RWPE1 (cell line): ENCODE results near the gene KIAA1614.
"Not testable (repeated sequence)": the region's sequence is repeated elsewhere in the genome, so short reads cannot be mapped to it uniquely, and the experiment has no call there.

Source experiments
- CTCF ChIA-PET: fragments of 350-600 bp; sonication (Branson Sonifier 250); formaldehyde crosslinking; extraction: SDS; loops from one replicate; lab custom pipeline; 2021; lab: Yijun Ruan, JAX
- POLR2A ChIA-PET: fragments of 400-600 bp; formaldehyde crosslinking; extraction: SDS; loops from one replicate; lab custom pipeline; 2020; ENCODE audit warnings: antibody characterized with exemption; ENCODE audit not compliant: low non-redundant PET; lab: Yijun Ruan, JAX
- DNase-seq: peaks from one replicate; pipeline ENCODE4 v3.0.0; 2012; ENCODE audit warnings: low spot score
- H3K27ac ChIP-seq: fragments of 450-650 bp; 2 replicates; pipeline ENCODE4 v1.5.1; 2017
- TF ChIP-seq, protein P1 (sequence below): fragments of 450-650 bp; conservative IDR thresholded peaks from 2 replicates; pipeline ENCODE4 v1.5.1; 2017; ENCODE audit warnings: low read depth, mild to moderate bottlenecking

KIAA1614 gene

DNA sequence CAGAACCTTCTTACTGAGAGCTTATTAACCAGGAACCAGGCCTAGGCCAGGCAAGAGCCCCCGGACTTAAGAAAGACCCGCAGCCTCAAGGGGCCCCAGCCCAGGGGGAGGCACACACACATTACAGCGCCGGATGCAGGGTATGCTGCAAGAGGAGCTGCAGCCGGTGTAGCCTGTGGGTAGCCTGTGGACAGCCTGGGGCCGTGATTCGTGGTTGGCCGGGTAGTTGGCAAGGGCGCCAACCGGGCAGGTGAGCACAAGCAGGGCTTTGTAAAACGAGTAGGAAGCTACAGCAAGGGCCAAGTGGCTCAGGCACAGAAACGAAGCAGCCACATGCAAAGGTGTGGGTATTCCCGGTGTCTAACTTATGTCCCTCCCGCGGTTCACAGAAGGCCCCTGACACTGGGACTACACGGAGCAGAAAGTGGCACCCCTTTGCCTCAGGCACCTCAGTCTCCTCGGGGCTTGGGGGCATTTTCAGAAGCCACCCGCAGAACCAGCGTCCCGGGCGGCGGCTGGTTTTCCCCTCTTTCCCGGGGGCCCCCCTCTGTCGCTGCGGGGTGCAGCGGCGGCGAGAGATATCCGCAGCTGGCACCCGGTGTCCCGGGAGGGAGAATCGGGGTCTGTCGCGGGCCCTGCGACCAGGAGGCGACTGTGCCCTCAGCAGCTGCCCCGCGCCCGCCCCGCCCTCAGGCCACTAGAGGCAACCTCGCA lies 40.8 kb downstream of the KIAA1614 start:
- peak overlapping the region; percentile 91 for H3K27ac ChIP-seq
- POLR2A ChIA-PET: interaction anchor here (0.7 kb wide), 1 partner anchor 15 kb away, joined by 5 read pairs; no protein-coding TSS in a partner anchor
- CTCF ChIA-PET: interaction anchor here (0.6 to 1.3 kb wide), 2 partner anchors 40 to 188 kb away, joined by 3 read pairs; no protein-coding TSS in a partner anchor
- DNase-seq: peak; percentile 67
- TF ChIP-seq, protein P1, sequence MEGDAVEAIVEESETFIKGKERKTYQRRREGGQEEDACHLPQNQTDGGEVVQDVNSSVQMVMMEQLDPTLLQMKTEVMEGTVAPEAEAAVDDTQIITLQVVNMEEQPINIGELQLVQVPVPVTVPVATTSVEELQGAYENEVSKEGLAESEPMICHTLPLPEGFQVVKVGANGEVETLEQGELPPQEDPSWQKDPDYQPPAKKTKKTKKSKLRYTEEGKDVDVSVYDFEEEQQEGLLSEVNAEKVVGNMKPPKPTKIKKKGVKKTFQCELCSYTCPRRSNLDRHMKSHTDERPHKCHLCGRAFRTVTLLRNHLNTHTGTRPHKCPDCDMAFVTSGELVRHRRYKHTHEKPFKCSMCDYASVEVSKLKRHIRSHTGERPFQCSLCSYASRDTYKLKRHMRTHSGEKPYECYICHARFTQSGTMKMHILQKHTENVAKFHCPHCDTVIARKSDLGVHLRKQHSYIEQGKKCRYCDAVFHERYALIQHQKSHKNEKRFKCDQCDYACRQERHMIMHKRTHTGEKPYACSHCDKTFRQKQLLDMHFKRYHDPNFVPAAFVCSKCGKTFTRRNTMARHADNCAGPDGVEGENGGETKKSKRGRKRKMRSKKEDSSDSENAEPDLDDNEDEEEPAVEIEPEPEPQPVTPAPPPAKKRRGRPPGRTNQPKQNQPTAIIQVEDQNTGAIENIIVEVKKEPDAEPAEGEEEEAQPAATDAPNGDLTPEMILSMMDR: no peak

DNA sequence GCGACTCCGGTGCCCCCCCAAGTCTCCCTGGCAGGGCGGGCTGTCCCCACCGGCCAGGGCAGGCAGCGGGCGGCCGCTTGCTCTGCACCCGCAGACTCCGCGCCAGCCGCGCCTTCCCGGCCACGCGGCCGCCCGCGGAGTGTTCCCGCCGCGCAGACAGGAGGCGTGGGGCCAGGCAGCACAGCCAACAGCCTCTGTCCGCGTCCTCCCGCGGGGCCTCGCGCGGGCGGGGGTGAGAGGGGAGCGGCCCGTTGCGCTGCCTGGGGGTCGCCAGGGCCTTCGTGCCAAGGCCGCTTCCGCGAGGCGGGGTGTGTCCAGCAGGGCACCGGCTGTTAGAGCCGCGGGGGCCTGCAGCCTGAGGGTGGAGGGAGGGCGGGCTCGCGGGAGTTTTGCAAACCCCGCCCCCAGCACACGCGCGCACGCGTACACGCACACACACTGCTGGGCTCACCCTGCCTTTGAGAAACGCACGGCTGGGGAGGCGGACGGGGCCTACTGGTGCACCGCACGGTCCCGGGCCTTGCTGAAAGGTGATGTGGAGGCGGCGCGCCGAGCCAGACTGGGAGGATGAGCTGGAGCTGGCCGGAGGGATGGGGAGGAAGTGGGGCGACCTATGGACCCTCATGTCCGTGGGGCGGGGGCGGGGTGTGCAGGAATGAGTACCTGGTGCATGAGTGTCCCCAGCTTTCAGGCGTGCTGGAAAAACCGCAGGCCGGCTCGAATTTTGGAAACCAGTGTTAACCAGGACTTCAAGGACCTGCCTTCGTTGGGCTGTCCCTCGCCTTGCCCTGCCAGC lies 41.5 kb downstream of the KIAA1614 start:
- H3K27ac ChIP-seq: peak overlapping the region; percentile 91
- TF ChIP-seq, protein P1: no peak
- POLR2A ChIA-PET: interaction anchor here (0.7 kb wide), 1 partner anchor 16 kb away, joined by 5 read pairs; no protein-coding TSS in a partner anchor
- CTCF ChIA-PET: interaction anchor here (0.6 to 0.7 kb wide), 2 partner anchors 41 to 188 kb away, joined by 3 read pairs; no protein-coding TSS in a partner anchor
- peak; percentile 21 for DNase-seq

DNA sequence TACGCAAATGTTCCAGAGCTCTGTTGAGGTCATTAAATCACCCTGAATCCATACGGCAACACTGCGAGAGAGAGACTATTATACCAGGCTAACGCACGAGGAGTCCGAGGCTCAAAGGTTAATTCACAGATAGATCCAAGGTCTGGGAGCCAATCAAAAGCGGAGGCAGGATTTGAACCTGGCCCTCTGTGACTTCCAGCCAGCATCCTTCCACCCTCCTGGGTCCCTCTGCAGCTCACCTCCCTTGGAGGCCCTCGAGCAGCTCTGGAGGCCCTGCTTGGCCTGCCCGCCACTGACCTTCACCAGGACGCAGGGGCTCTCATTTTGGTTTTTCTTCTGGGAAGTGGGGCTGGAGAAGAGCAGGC lies 42.1 kb downstream of the KIAA1614 start:
- POLR2A ChIA-PET: no interaction called here
- peak overlapping the region; percentile 91 for H3K27ac ChIP-seq
- no peak for DNase-seq
- TF ChIP-seq, protein P1: no peak
- CTCF ChIA-PET: interaction anchor here (0.6 to 0.7 kb wide), 2 partner anchors 187 to 1449 kb away, joined by 3 read pairs; no protein-coding TSS in a partner anchor

DNA sequence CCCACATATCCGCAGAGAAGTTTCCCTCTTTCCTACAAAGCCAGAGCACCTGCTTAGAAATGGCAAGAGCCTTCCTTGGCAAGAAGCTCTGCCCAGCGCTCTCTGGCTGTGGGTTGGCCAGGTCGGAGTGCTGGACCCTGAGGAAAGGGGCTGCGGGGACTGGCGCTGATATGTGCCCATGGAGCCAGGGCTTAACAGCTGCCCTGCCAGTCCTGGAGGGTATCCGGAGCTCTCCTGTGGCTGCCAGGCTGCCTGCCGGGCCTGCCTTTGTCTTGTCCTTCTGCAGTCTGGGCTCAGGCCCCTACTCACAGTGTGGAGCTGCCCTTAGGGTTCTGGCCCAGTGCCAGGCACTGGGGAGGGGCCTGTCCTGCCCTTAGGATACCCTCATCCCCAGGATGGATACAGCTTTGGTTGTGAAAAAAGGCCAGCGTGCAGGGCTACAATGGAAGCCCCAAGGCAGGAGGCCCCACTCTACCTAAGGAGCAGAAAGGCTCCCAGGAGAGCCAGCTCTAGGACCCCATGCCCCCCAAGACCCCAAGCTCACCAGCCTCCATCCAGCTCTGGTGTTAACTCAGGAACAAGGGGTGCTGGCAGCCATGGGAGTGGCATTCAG lies 43.4 kb downstream of the KIAA1614 start:
- CTCF ChIA-PET: no interaction called here
- POLR2A ChIA-PET: no interaction called here

DNA sequence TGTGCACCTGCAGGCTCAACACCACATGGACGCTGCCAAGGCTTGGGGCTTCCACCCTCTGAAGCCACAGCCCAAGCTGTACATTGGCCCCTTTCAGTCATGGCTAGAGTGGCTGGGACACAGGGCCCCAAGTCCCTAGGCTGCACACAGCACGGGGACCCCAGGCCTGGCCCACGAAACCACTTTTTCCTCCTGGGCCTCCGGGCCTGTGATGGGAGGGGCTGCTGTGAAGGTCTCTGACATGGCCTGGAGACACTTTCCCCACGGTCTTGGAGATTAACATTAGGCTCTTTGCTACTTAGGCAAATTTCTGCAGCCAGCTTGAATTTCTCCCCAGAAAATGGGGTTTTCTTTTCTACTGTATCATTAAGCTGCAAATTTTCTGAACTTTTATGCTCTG lies 46.9 kb downstream of the KIAA1614 start:
- CTCF ChIA-PET, H3K27ac ChIP-seq, POLR2A ChIA-PET, DNase-seq: not testable (repeated sequence)

More for the DNA sequence above, 43.4 kb downstream of the KIAA1614 start:
- TF ChIP-seq, protein P1: no peak
- peak overlapping the region; percentile 91 for H3K27ac ChIP-seq
- no peak for DNase-seq

DNA sequence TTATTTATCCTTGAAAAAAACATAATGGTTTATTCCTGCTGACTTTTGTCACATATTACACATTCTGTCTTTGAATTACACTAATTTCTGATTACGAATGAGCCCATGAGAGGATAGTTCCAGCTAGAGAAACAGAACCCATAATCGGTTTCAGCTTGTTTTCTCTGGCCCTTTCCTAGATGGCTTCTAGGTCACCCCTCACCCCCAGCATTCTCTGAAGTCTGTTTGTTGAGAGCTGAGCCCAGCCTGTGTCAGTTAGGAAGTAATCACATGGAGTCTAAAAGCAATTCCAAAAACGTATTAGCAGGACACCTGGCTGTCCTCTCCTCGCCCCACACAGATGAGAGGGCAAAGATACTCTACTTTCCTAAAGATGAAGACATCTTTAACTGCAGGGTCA lies 48.9 kb downstream of the KIAA1614 start:
- POLR2A ChIA-PET: no interaction called here
- DNase-seq: no peak
- H3K27ac ChIP-seq: no peak overlapping the region
- CTCF ChIA-PET: no interaction called here
- TF ChIP-seq, protein P1: no peak
